Measurements from ENCODE around the gene RFT1.

Gene RFT1

DNA sequence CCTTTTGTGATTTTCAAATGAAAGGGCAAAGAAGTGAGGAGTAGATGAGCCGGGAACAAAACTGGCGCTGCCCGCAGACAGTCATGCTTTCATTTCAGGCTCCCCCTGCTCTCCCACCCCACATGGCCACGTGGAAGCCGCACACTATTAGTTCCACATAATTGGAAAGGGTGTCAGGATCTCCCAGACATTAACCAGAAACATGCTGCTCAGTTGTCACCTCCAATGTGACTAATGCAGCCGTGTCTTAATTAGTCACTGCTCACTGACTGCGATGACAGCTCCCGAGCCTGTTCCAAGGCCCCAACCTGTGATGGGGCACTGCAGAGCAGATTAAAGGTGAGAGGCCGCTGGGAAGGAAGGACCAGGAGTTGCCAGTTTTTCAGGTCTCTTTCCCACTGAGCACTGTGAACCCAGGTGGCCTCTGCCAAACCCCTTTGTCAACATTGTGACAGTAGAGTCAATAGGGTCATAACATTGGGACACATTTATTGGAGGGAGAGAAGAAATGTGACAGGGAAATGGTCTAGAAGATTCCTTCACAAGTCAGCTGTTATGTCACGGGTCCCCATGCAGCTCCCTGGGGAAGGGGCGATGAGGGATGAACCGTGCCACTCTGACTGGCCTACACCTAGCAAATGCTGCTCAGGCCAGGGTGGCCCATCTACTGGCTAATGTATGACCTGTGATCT is 45.8 kb downstream of the RFT1 start:
- no peak for DNase-seq

DNA sequence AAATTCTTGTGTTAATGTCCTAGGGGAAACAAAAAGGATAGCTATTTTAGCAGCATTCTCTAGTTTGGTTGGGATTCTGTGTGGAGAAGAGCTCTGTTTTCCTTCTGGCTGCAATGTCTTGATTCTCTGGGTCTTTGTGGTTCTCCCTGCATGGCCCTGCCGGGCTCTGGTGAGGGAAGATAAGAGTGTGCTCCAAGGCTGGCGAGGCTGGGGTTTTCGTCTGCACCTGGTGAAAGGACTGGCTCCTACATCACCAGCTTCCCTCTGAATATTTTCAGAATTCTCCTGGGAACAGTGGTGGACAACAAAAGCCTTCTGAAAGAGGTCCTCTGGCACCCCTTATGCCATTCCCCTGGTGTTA is 46.3 kb downstream of the RFT1 start:
- DNase-seq, result peak; percentile 14

DNA sequence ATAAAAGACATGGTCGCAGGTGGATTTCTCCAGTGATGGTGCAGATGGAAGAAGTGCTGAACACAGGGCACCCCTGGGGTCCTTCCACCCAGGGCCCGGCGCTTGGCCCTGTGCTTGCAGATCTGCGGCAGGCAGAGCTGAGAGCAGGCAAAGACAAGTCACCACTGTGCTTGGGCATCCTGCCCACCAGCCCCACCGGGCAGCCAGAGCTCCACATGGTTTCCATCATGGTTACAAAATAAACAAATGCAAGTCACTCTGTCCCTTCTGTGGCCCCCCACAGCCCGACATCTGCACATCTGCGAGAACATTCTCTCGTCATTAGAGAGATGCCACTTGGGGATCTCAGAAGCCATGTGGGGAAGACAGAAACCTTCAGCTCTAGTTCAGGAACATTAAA is 46.7 kb downstream of the RFT1 start:
- DNase-seq, result peak; percentile 14

DNA sequence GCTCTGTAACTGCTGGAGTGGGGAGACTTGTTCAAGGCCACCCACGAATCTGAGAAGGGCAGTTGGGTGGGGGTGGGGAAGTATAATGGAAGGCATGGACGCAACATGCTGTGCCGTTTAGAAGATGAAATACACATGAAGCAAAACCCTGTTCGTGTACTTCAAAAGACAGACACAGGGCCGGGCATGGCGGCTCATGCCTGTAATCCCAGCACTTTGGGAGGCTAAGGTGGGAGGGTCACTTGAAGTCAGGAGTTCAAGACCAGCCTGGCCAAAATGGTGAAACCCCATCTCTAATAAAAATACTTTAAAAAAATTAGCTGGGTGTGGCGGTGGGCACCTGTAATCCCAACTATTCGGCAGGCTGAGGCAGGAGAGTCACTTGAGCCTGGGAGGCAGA is 47.5 kb downstream of the RFT1 start:
- DNase-seq, result no peak

DNA sequence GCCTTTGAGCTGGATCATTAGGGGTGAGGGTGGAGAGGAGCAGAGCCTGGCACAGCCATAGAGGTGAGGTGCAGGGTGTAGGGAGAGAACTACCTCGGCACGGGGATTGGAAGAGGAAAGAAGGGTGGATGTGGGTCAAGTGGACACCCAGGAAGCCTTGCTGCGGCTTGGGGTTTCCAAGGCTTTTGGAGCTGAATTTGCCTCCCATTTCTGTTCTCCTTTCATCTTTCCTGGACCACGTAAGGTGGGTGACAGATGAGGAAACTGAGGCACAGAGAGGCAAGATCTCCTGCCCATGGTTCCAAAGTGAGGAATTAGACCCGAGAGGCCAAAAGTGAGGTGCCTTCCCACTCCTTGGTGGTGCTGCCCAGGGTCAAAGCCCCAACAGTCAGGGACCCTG is 48.9 kb downstream of the RFT1 start:
- no peak for DNase-seq

DNA sequence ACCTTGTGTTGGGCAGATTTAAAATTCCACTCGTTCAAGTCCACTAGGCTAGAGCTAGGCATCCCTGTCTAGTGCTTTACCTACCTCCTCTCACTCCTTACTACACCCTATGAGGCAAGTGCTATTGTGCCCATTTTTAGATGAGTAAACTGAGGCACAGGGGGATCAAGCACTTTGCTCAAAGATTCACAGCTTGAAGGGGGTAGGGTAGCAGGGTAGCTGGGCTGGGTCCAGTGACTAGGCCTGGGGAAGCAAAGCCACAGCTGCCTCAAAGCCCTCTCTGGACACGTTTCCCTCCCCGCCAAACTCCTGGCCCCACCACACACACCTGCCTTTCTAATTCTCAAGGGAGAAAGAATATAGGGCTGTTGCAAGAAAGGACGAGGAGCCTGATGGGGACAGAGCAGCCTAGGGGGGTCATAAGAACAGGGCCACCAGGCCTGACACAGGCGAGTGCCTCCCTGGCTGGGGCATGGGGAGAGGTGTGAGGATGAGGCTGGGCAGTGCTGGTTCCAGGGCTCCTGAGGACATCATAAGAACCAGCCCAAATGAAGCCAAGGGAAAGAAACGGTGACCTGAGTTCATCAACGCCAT is 49.5 kb downstream of the RFT1 start:
- DNase-seq, result no peak

GRCh38 chr3:53079791-53080555 is 50.3 kb downstream of the RFT1 start:
- no peak for DNase-seq

DNA sequence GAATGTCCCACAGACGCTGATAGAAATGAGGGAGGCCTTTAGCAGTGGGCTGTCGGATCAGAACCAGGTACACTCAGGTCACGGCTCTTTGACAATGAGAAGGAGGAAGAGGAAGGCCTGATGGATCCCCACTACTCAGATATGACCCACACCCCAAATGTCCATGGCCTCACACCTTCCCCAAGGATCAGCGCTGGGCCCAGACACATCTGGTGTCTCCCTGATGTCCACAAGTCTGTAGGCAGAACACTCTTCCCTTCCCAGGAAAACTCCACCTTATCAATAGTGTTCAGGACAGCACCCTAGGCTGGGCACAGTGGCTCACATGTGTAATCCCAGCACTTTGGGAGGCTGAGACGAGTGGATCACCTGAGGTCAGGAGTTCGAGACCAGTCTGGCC is 51.1 kb downstream of the RFT1 start:
- no peak for DNase-seq

- DNase-seq, result no peak
These were observed 51.6 kb downstream of the RFT1 start for GRCh38 chr3:53078656-53079055.

- DNase-seq, result no peak
These were observed 52.6 kb downstream of the RFT1 start for GRCh38 chr3:53077476-53078220.

- no peak for DNase-seq
These were observed 54.5 kb downstream of the RFT1 start for GRCh38 chr3:53075743-53076140.

DNA sequence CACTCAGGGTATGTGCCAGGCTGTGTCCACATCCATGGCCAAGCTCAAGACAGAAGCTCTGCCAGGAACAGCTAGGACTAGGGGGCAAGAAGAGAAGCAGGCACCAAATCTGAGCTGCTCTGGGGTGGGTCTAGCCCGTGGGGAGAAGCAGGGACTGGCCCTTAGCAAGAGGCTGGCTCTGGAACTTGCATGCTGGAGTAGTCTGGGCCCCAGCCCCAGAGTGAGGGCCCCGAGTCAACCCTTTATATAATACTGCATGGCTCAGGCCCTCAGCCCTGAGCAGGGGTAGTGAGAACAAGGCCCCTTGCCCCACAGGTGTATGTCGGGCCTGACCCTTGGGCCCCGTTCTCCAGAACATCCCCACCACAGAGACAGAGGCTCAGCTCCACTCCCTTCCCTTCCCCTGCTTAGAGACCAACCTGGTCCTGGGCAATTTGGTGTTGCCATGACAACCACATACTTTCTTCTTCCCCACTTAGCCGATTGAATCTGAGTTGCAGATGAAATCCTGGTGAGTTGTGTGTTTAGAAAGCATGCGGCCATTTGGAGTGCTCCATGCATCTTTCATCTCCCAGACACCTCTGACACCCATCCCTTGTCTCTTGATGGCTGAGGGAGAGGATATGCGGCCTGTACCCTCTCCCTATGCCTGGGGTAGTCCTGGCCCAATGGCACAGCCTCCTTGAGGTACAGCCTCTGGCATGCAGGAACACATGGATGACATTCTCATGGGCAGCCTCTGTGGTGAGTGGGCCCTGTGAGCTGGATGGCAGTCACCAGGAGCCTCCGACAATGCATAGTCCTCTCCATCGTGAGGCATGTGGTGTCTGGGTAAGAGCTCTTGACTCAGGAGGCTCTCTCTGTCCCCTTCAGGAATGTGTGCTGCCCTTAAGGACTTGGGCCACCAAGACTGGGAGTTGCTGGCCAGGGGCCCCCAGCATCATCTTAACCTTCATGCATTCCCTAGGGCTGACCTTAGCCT is 55.2 kb downstream of the RFT1 start:
- no peak for DNase-seq

DNA sequence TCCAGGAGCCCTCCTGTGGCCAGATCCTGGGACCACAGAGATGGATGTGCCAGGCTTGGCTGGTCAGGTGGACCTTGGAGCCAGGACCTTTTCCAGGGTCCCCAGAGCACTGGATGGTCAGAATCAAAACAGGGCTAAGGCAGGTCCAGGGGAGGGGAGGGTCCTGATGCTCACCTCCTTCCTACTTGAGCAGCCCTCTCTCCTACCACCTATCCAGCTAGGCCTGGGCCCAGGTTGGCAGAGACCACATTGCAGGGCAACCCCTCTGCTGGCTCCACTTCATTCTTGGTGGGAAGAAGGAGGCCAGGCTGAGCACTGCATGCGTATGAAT is 55.9 kb downstream of the RFT1 start:
- DNase-seq, result no peak

DNA sequence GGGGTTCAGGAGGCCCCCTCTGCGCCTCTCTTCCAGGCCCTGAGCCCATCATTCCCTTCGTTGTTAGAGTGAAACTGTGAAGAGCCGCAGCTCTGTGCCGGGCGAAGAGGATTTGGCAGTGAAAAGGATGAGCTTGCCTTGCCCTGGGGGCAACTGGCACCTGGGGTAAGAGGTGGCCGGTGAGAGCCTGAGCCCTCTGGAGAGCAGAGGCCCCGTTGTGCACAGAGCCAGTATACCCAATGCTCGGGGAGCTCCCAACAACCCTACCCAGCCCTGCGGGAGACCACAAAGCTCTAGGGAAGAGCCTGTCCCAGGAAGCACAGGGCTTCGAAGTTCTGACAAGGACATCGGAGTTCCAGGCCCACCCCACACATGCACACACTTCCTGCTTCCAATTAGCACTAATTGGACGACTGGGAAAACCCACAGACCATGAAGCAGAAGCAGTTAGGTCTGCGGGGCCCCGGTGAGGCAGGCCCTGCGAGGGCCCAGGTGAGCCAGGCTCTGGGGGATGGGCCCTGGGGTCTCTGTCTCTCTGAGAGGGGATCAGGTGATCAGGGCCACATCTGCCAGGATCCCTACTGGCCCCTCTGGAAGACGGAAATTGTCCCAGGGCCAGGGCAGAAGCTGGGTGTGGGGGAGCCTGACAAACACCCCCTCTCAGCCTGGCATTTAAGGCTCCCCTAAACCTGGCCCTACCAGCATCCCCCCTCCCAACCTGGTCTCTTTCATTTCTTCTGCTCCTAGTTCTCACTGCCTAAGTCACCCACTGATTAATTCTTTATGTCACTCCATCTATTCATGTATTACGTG is 56.5 kb downstream of the RFT1 start:
- DNase-seq, result no peak

DNA sequence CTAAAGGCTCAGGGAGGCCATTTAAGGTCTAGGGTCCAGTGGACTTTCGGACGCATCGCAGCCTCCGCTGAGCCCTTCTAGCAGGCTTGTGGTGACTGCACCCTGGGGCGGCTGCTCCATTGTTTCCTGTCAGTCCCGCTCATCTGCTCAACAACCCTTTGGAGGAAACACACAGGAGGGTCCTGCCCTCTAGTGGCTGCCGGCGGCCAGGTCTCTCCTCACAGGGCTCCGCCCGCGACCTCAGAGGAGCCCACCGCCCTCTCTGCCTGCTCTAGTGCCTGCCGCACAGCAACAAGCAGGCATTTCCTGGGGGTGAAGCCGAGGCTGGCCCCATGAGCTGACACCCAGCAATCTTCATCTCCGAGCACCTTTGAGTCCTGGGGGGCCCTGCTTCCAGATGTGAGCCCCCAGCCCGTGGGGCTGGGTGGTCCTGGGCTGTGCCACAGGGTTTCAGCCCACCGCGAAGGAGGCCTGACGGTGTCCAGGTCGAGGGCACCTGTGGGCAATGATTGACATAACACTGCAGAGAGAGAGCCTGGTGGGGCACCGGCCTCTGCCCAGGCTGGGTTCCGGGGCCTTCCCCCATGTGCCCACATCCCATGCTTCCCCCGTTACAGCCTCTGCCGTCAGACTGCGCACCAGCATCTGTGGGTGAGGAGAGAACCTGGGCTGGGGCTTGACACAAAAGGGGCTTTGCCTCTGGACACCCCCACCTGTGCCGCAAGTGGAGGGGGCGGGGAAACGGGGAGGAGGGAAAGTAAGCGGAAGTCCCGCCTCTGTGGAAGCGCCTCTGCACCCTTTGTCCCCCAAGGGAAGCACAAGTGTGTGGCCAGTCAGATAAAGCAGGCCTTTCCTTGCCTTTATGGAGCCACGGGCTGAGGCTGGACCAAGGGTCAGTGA is 57.3 kb downstream of the RFT1 start:
- DNase-seq, result peak; percentile 77

DNA sequence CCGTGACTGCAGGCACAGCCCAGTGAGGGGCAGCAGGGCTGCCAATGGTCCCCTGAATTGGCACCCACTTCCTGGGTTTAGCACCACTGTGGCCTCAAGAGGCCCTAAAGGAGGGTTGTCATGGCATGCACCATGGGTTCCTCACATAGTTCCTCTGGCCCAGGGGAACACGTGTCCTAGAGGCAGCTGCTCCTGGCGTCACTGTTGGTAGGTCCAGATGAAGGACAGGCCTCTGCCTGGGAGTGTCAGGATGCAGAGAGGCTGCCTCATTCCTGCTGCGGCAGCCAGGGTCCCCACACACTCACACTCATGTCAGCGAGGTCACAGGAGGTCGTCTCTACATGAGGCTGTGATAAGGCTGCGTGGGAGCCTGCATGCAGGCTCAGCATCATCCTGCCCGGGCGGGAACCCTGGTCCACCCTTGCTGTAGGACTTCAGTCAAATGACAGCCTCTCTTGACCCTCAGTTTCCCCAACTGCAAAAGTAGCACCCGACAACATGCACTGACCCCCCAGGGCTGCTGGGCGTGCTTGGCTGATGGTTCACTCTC is 58.3 kb downstream of the RFT1 start:
- DNase-seq, result no peak

DNA sequence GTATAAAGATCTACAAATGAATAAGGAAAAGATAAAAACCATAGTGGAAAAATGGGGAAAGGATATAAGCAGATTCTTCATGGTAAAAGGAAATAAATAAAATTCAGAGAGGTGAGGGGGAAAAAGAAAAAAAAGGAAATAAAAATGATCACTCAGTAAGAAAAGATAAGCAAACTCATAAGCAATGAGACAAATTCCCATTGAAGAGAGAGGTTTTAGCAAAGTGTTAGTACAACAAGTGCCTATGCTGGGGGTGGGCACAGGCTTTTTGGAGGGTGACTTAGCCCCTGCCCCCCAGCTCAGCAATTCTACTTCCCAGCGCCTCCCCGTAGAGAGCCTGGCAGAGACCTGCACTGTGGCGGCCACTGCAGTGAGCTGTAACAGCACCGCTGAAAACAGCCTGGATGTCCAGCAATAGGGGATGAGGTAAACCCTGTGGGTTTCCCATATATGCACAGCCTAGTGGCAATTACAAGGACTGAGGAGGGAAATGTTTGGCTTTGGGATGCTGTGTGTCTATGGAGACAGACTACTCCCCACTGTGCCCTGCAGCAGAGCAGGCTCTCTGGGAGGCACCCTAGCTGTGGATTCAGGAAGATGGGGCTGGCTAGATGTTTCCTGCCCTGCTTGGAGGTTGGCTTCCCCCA is 60.7 kb downstream of the RFT1 start:
- DNase-seq, result no peak

- DNase-seq, result no peak
These were observed 62.1 kb downstream of the RFT1 start for GRCh38 chr3:53068176-53068575.

- no peak for DNase-seq
These were observed 62.7 kb downstream of the RFT1 start for GRCh38 chr3:53067567-53067966.
